Kidney (tissue), 14 donors: ENCODE results near the gene MAGOHB. TPM values are rescaled to one million over a fixed set of nuclear protein-coding genes. Genes with fewer than 3 reads are reported as not detected.

Source experiments
- DNase-seq, 5 donors: peaks; one replicate each; pipeline ENCODE4 v3.0.0-alpha.2; 2013 to 2020
- FAIRE-seq: peaks from 2 replicates; lab custom pipeline; 2012; peaks lifted over from hg19 to GRCh38; lab: Jason Lieb, UNC
- H3K27ac ChIP-seq, 2 donors: one replicate each; pipeline ENCODE4 v1.7.0; 2013; ENCODE audit warnings: low read depth in 2 of 2, low read length in 2 of 2, inconsistent platforms in 1 of 2
- H3K27me3 ChIP-seq: one replicate; pipeline ENCODE4 v1.7.1; 2013; ENCODE audit warnings: low read length, inconsistent platforms; ENCODE audit not compliant: control insufficient read depth, insufficient read depth
- H3K36me3 ChIP-seq, 3 donors: one replicate each; pipeline versions ENCODE4 v1.7.0 to v1.7.1; 2013; ENCODE audit warnings: low read length in 3 of 3, control low read depth in 1 of 3, inconsistent platforms in 1 of 3; ENCODE audit not compliant: insufficient read depth in 3 of 3, control insufficient read depth in 2 of 3
- H3K4me1 ChIP-seq, 3 donors: one replicate each; pipeline versions ENCODE4 v1.7.0 to v1.7.1; 2013; ENCODE audit warnings: low read length in 3 of 3, inconsistent platforms in 1 of 3, low read depth in 1 of 3; ENCODE audit not compliant: control insufficient read depth in 2 of 3, insufficient read depth in 2 of 3
- H3K4me3 ChIP-seq, 3 donors: one replicate each; pipeline versions ENCODE4 v1.7.0 to v1.8.1; 2013; ENCODE audit warnings: low read length in 3 of 3, control low read depth in 1 of 3, inconsistent platforms in 1 of 3
- H3K9ac ChIP-seq, 3 donors: one replicate each; pipeline versions ENCODE4 v1.7.0 to v1.7.1; 2013; ENCODE audit warnings: low read length in 3 of 3, control low read depth in 1 of 3, inconsistent platforms in 1 of 3
- H3K9me3 ChIP-seq, 3 donors: one replicate each; pipeline versions ENCODE4 v1.7.0 to v1.7.1; 2013; ENCODE audit warnings: low read length in 3 of 3, control low read depth in 1 of 3, inconsistent platforms in 1 of 3; ENCODE audit not compliant: control insufficient read depth in 2 of 3, insufficient read depth in 1 of 3
- intact Hi-C: fragments of 100-400 bp; cut with DNase I; formaldehyde crosslinking; loops from one replicate; pipeline ENCODE4 v1.11.1; 2022
- polyA plus RNA-seq: library from polyadenylated mRNA; stranded (reverse); fragments of 350-450 nt; fragmentation: Illumina TruSeq; extraction: RNeasy Lipid Tissue Mini Kit (QIAGEN cat#74804); gene quantifications from one replicate; pipeline ENCODE4 v1.2.3, GENCODE V29; 2014; ENCODE audit warnings: low read depth, low replicate concordance; ENCODE audit not compliant: insufficient read depth
- total RNA-seq: library from RNA; stranded (reverse); fragmentation: NEBNext Ultra II Directional; extraction: Animal tissue kit (Norgen Biotek cat#: 25700); gene quantifications from one replicate; pipeline ENCODE4 v1.2.1, GENCODE V29; 2021
- TF ChIP-seq, protein P1 (sequence below): IDR thresholded peaks from 3 replicates; pipeline ENCODE4 v1.5.1; 2012; ENCODE audit warnings: mild to moderate bottlenecking, moderate library complexity, borderline replicate concordance; ENCODE audit not compliant: insufficient read depth; ENCODE audit errors: extremely low read depth
- donor health status: control.
- donor health status: control.
- donor health status: control.
- donor health status: control.
- donor health status: control.
- donor health status: DM: yes; HTN: yes; CAD: no.
- donor health status: Normal renal cell carcinoma (clear cell type).

MAGOHB gene
- total and polyA plus RNA-seq, 2 donors from 2014 or later, result 20.0 to 31.7 TPM

DNA sequence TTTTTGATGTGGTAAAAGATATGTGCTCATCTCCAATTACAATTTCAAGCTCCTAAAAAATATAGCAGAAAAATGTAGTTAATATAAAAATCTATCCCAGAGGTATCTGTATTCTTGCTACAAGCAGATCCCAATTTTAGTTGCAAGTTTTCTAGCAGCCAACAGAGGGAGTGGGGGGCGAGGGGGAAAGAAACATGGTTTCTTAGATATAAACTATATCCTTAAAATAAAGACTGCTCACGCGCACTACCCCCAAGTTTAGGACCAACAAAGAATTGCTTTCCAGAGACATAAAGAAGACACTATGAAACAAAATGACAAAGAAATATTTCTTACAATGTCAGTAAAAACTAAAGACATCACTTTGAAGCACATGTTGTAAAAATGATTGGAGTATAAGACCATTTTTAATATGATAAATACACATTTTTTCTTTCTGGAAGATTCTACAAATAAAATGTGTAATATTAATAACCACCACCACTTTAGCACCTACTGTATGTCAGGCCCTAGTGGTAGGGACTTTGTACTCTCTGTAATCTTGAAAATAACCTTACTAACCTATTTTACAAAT is 5.4 kb downstream of the MAGOHB start:
- Histone ChIP-seq H3K4me1 (peaks cover 0 to 7% (median 6%) of the 10 kb centered on the region in 3 donors), H3K4me3 (no peak overlapping the region), H3K27ac (no peak overlapping the region), H3K27me3 (no peaks in the 10 kb centered on the region), H3K9me3 (no peaks in the 10 kb centered on the region), H3K36me3 (peaks cover 2 to 15% (median 8%) of the 10 kb centered on the region in 3 donors), H3K9ac (no peak overlapping the region)
- intact Hi-C loops, result no loop called here
- no peak for FAIRE-seq
- TF ChIP-seq, protein P1, sequence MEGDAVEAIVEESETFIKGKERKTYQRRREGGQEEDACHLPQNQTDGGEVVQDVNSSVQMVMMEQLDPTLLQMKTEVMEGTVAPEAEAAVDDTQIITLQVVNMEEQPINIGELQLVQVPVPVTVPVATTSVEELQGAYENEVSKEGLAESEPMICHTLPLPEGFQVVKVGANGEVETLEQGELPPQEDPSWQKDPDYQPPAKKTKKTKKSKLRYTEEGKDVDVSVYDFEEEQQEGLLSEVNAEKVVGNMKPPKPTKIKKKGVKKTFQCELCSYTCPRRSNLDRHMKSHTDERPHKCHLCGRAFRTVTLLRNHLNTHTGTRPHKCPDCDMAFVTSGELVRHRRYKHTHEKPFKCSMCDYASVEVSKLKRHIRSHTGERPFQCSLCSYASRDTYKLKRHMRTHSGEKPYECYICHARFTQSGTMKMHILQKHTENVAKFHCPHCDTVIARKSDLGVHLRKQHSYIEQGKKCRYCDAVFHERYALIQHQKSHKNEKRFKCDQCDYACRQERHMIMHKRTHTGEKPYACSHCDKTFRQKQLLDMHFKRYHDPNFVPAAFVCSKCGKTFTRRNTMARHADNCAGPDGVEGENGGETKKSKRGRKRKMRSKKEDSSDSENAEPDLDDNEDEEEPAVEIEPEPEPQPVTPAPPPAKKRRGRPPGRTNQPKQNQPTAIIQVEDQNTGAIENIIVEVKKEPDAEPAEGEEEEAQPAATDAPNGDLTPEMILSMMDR, result no peak
- no peak for DNase-seq

DNA sequence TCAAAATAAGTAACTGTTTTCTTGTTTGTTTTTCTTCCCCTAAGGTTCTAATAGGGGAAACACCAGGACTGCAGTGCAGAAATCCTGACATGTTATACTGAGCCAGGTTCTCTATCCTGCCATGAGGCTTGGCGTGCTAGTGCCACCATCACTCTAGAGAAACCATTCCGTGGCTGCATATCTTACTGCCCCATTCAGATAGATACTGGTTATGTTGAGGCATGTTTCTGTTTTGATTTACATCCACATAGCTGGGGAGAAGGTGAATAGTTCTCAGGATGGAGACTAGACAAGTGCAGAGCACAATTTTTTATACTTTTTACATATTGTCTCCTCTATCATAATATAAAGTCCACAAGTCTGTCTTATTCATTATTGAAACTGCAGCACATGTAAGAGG is 11.5 kb downstream of the MAGOHB start:
- Histone ChIP-seq H3K4me3 (no peak overlapping the region), H3K9me3 (no peaks in the 10 kb centered on the region), H3K9ac (no peak overlapping the region), H3K27me3 (no peaks in the 10 kb centered on the region), H3K36me3 (peaks cover 0 to 5% (median 5%) of the 10 kb centered on the region in 3 donors), H3K4me1 (no peaks in the 10 kb centered on the region), H3K27ac (no peak overlapping the region)
- intact Hi-C loops, result no loop called here
- FAIRE-seq (no peak), DNase-seq (no peak)
- TF ChIP-seq, protein P1, result no peak

DNA sequence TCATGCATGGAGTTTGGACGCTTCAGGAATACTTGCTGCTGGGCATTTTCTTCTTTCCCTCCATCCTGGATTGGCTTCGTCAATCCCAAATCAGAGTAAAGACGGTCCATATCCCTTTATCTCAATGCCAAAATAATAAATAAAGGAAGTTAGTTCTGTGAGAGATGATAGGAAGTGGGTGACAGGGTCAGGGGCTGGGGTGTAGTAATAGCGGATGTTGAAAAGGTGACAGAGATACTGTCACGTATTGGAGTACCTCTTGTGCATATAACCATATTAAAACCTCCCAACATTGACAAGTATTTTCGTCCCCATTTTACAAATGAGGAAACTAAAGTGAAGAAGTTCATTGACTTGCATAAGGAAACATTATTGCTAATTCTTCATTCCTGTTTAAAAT is 12.4 kb downstream of the MAGOHB start:
- Histone ChIP-seq H3K27me3 (no peaks in the 10 kb centered on the region), H3K36me3 (peaks cover 0 to 5% (median 3%) of the 10 kb centered on the region in 3 donors), H3K4me3 (no peak overlapping the region), H3K9me3 (no peaks in the 10 kb centered on the region), H3K9ac (no peak overlapping the region), H3K27ac (no peak overlapping the region), H3K4me1 (no peaks in the 10 kb centered on the region)
- FAIRE-seq (no peak), DNase-seq (no peak)
- TF ChIP-seq, protein P1, result no peak
- intact Hi-C loops, result no loop called here

DNA sequence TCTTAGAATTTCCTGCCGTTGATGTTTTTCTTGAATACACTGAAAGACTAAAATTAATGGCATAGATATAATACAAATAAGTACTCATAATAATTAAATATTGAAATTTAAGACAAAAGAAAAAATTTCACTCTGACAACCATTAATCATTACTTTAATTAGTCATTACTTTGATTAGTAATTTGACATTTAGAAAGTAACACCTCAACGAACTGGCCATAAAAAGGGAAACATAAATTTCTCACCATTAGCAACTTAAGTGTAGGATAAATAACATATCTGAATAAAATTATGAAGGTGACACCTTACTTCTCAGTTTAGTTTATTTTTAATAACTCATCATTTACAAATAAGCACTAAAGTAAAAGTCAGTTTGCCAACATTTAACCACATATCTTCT is 17.5 kb downstream of the MAGOHB start:
- intact Hi-C loops, result no loop called here

More for the DNA sequence above, 17.5 kb downstream of the MAGOHB start:
- Histone ChIP-seq H3K4me1 (no peaks in the 10 kb centered on the region), H3K9me3 (no peaks in the 10 kb centered on the region), H3K27me3 (no peaks in the 10 kb centered on the region), H3K27ac (no peak overlapping the region), H3K4me3 (no peak overlapping the region), H3K36me3 (peaks cover 0 to 5% (median 3%) of the 10 kb centered on the region in 3 donors), H3K9ac (no peak overlapping the region)
- no peak for DNase-seq
- FAIRE-seq, result peak; percentile 33
- TF ChIP-seq, protein P1, result no peak
